Muscle layer of duodenum (tissue), 2 donors: Measurements from ENCODE around the gene TATDN3.
A peak's percentile ranks its signal among the peaks of the same experiment; 100 is the strongest.
"Not testable (repeated sequence)": the region's sequence is repeated elsewhere in the genome, so short reads cannot be mapped to it uniquely, and the experiment has no call there.

Experiments
- H3K27ac ChIP-seq: one replicate; pipeline ENCODE4 v1.7.0; 2013; ENCODE audit warnings: mild to moderate bottlenecking, low read length
- H3K27me3 ChIP-seq: one replicate; pipeline ENCODE4 v1.7.0; 2013; ENCODE audit warnings: low read depth, mild to moderate bottlenecking, control low read depth, low read length
- H3K36me3 ChIP-seq, 2 donors: one replicate each; pipeline ENCODE4 v1.7.0; 2013; ENCODE audit warnings: low read length in 2 of 2, control low read depth in 1 of 2, mild to moderate bottlenecking in 1 of 2; ENCODE audit not compliant: insufficient read depth in 2 of 2, control insufficient read depth in 1 of 2
- H3K4me1 ChIP-seq, 2 donors: one replicate each; pipeline ENCODE4 v1.7.0; 2013; ENCODE audit warnings: low read length in 2 of 2, mild to moderate bottlenecking in 2 of 2, control low read depth in 1 of 2, moderate library complexity in 1 of 2; ENCODE audit not compliant: insufficient read depth in 2 of 2, control insufficient read depth in 1 of 2
- H3K4me3 ChIP-seq, 2 donors: one replicate each; pipeline ENCODE4 v1.7.0; 2013; ENCODE audit warnings: low read length in 2 of 2, low read depth in 1 of 2, mild to moderate bottlenecking in 1 of 2
- H3K9me3 ChIP-seq, 2 donors: one replicate each; pipeline ENCODE4 v1.7.0; 2013; ENCODE audit warnings: low read length in 2 of 2, control low read depth in 1 of 2, mild to moderate bottlenecking in 1 of 2; ENCODE audit not compliant: control insufficient read depth in 1 of 2
- donor health status: healthy.

TATDN3 gene

GRCh38 chr1:212777151-212777550 lies 14.5 kb upstream of the TATDN3 start:
- Histone ChIP-seq H3K9me3 (no peaks in the 10 kb centered on the region), H3K4me3 (no peak overlapping the region), H3K27ac (no peak overlapping the region), H3K36me3 (peaks cover 6 to 9% of the 10 kb centered on the region in 2 donors), H3K4me1 (no peaks in the 10 kb centered on the region), H3K27me3 (no peaks in the 10 kb centered on the region)

- not testable (repeated sequence) for H3K9me3 ChIP-seq, H3K27me3 ChIP-seq, H3K27ac ChIP-seq, H3K4me3 ChIP-seq, H3K4me1 ChIP-seq
- H3K36me3 ChIP-seq = peaks cover 18 to 24% of the 10 kb centered on the region in 2 donors
Observed at GRCh38 chr1:212779086-212779485, 12.6 kb upstream of the TATDN3 start.

GRCh38 chr1:212780759-212781158 lies 10.9 kb upstream of the TATDN3 start:
- no peak overlapping the region for H3K27ac ChIP-seq
- H3K4me1 ChIP-seq = no peaks in the 10 kb centered on the region
- no peaks in the 10 kb centered on the region for H3K9me3 ChIP-seq
- peaks cover 23 to 31% of the 10 kb centered on the region in 2 donors for H3K36me3 ChIP-seq
- H3K27me3 ChIP-seq = no peaks in the 10 kb centered on the region
- H3K4me3 ChIP-seq = no peak overlapping the region

DNA sequence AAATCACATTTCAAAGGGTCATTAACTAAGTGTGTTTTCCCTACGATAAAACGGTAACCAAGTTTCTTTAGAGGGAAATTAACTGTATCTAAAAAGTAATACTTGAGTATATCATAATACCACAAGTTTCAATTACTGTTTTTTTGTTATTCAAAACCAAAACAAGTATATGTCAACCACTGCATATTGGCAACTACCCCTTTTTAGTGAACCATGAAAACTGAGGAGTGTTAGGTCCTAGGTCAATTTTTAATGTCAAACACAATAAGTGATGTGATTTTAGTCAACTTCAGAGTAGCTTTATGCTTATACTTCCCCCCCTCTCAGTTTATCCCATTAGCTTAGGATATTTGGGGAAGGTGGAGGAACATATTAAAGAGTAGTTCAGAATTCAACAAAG lies 10.5 kb upstream of the TATDN3 start:
- no peaks in the 10 kb centered on the region for H3K4me1 ChIP-seq
- no peak overlapping the region for H3K27ac ChIP-seq
- H3K36me3 ChIP-seq = peaks cover 23 to 35% of the 10 kb centered on the region in 2 donors
- no peaks in the 10 kb centered on the region for H3K27me3 ChIP-seq
- no peaks in the 10 kb centered on the region for H3K9me3 ChIP-seq
- H3K4me3 ChIP-seq = no peak overlapping the region

GRCh38 chr1:212782422-212783154 lies 9.1 kb upstream of the TATDN3 start:
- Histone ChIP-seq H3K4me3 (no peak overlapping the region), H3K4me1 (no peaks in the 10 kb centered on the region), H3K27ac (no peak overlapping the region), H3K36me3 (peaks cover 23 to 44% of the 10 kb centered on the region in 2 donors), H3K27me3 (no peaks in the 10 kb centered on the region), H3K9me3 (no peaks in the 10 kb centered on the region)

GRCh38 chr1:212783976-212784375 lies 7.7 kb upstream of the TATDN3 start:
- peaks cover 23 to 44% of the 10 kb centered on the region in 2 donors for H3K36me3 ChIP-seq

DNA sequence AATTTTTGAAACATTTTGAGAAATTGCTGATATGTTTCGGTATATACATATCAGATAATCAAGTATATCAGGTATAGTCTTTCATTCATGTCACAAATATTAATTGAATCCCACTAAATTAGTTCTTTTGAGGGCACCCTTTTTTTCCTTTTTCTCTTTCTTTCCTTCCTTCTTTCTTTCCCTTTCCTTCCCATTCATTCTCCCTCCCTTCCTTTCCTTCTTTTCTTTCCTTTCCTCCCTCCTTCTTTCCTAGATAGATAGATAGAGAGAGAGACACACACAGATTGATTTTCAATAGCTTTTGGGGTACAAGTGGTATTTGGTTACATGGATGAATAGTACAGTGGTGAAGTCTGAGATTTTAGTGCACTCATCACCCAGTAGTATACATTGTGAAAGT lies 5.8 kb upstream of the TATDN3 start:
- peaks cover 0 to 13% of the 10 kb centered on the region in 2 donors for H3K4me1 ChIP-seq
- H3K9me3 ChIP-seq = no peaks in the 10 kb centered on the region
- H3K36me3 ChIP-seq = peaks cover 23 to 42% of the 10 kb centered on the region in 2 donors
- H3K4me3 ChIP-seq = no peak overlapping the region
- H3K27me3 ChIP-seq = no peaks in the 10 kb centered on the region
- H3K27ac ChIP-seq = no peak overlapping the region

More at GRCh38 chr1:212783976-212784375, 7.7 kb upstream of the TATDN3 start:
- no peaks in the 10 kb centered on the region for H3K4me1 ChIP-seq
- H3K4me3 ChIP-seq = no peak overlapping the region
- no peaks in the 10 kb centered on the region for H3K9me3 ChIP-seq
- H3K27ac ChIP-seq = no peak overlapping the region
- H3K27me3 ChIP-seq = no peaks in the 10 kb centered on the region

GRCh38 chr1:212791261-212791675 lies 426 bp upstream of the TATDN3 start:
- H3K4me3 ChIP-seq = peak overlapping the region; percentile 96 to 99
- peak overlapping the region; percentile 99 for H3K27ac ChIP-seq
- peaks cover 0 to 9% of the 10 kb centered on the region in 2 donors for H3K36me3 ChIP-seq
- no peaks in the 10 kb centered on the region for H3K27me3 ChIP-seq
- H3K9me3 ChIP-seq = no peaks in the 10 kb centered on the region
- H3K4me1 ChIP-seq = peaks cover 4 to 21% of the 10 kb centered on the region in 2 donors

- Histone ChIP-seq H3K27me3 (no peaks in the 10 kb centered on the region), H3K27ac (peak overlapping the region; percentile 99), H3K4me3 (peak overlapping the region; percentile 96 to 99), H3K9me3 (no peaks in the 10 kb centered on the region), H3K4me1 (peaks cover 4 to 21% of the 10 kb centered on the region in 2 donors), H3K36me3 (peaks cover 0 to 6% of the 10 kb centered on the region in 2 donors)
Observed at GRCh38 chr1:212792396-212792908, 758 bp downstream of the TATDN3 start.

DNA sequence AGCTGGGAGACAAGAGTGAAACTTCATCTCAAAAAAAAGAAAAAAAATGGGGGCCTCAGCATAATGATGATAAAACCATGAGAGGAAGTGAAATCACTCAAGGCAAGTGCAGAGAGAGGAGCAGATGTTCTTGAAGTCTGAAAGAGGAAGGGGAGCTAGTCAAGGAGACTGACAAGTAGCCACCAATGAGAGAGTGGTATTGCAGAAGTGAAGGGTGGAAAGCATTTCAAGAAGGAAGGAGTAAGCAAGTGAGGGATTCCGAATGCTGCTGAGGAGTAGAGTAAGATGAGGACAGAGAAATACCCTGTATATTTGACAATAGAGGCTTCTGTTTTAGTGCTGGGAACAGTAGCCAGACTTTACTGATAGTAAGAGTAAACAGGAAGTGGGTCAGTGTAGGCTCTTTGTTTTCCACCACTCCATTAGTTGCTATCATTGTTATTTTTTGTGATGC lies 2.9 kb downstream of the TATDN3 start:
- Histone ChIP-seq H3K4me1 (peaks cover 4 to 19% of the 10 kb centered on the region in 2 donors), H3K36me3 (peaks cover 4 to 15% of the 10 kb centered on the region in 2 donors), H3K27ac (no peak overlapping the region), H3K9me3 (no peaks in the 10 kb centered on the region), H3K27me3 (no peaks in the 10 kb centered on the region), H3K4me3 (no peak overlapping the region)

DNA sequence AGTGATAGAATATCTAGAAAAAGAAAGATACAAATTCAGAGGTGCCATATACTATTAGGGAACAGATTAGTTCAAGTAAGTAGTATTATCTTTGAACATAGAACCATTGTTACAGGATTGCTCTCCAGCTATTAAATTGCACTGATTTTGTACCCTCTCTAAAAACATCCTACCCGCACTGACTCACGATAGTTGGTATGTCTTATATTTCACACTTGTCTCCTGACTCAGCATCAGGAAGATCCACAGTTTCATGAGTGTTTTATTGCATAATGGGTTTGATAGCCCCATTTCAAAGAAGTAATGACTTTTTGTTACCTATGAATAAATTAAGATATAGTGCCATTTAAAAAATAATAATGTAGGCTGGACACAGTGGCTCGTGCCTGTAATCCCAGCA lies 6.0 kb downstream of the TATDN3 start:
- peaks cover 4 to 25% of the 10 kb centered on the region in 2 donors for H3K36me3 ChIP-seq

More for the DNA sequence above, 6.0 kb downstream of the TATDN3 start:
- Histone ChIP-seq H3K27ac (no peak overlapping the region), H3K4me3 (no peak overlapping the region), H3K9me3 (no peaks in the 10 kb centered on the region), H3K4me1 (peaks cover 3 to 4% of the 10 kb centered on the region in 2 donors), H3K27me3 (no peaks in the 10 kb centered on the region)
